Muscle of leg (tissue), 11 donors: ENCODE measurements around the gene NHLRC4. TPM values are rescaled to one million over a fixed set of nuclear protein-coding genes. Genes with fewer than 3 reads are reported as not detected.

Source experiments
- DNase-seq: peaks from one replicate; pipeline ENCODE4 v3.0.0; 2013
- H3K27ac ChIP-seq: one replicate; pipeline ENCODE4 v1.5.1; 2013; ENCODE audit warnings: mild to moderate bottlenecking, low read length, control low read depth
- H3K27me3 ChIP-seq: one replicate; pipeline ENCODE4 v1.6.1; 2013; ENCODE audit warnings: low read length; ENCODE audit not compliant: control insufficient read depth, insufficient read depth
- H3K36me3 ChIP-seq: one replicate; pipeline ENCODE4 v1.6.1; 2013; ENCODE audit warnings: low read length; ENCODE audit not compliant: control insufficient read depth, insufficient read depth
- H3K4me1 ChIP-seq: one replicate; pipeline ENCODE4 v1.6.1; 2013; ENCODE audit warnings: low read length; ENCODE audit not compliant: control insufficient read depth, insufficient read depth
- H3K4me3 ChIP-seq: one replicate; pipeline ENCODE4 v1.5.1; 2013; ENCODE audit warnings: low read length, control low read depth
- H3K9me3 ChIP-seq: replicated peaks from 2 replicates; pipeline ENCODE4 v1.6.1; 2013; ENCODE audit warnings: low read depth, low read length; ENCODE audit not compliant: control insufficient read depth
- WGBS: methylation state at CpG from one replicate; pipeline ENCODE4 v1.1.5; 2013; ENCODE audit warnings: missing lambda C conversion rate; ENCODE audit not compliant: insufficient coverage; 5-methylcytosine and 5-hydroxymethylcytosine counted together
- polyA plus RNA-seq, 8 donors: library from polyadenylated mRNA; unstranded; fragments of 120-200 nt; gene quantifications; one replicate each; pipeline versions ENCODE4 v1.2.1 to v1.2.3, GENCODE V29; 2013; ENCODE audit warnings: inconsistent platforms in 1 of 8, low replicate concordance in 1 of 8; ENCODE audit not compliant: insufficient read length in 8 of 8, insufficient read depth in 1 of 8
- total RNA-seq: library from RNA; stranded (reverse); fragments of 120-200 nt; gene quantifications from one replicate; pipeline ENCODE4 v1.2.4, GENCODE V29; 2013

Gene NHLRC4
- total and polyA plus RNA-seq, 9 donors = 1.3 to 1.8 (median 1.5) TPM

DNA sequence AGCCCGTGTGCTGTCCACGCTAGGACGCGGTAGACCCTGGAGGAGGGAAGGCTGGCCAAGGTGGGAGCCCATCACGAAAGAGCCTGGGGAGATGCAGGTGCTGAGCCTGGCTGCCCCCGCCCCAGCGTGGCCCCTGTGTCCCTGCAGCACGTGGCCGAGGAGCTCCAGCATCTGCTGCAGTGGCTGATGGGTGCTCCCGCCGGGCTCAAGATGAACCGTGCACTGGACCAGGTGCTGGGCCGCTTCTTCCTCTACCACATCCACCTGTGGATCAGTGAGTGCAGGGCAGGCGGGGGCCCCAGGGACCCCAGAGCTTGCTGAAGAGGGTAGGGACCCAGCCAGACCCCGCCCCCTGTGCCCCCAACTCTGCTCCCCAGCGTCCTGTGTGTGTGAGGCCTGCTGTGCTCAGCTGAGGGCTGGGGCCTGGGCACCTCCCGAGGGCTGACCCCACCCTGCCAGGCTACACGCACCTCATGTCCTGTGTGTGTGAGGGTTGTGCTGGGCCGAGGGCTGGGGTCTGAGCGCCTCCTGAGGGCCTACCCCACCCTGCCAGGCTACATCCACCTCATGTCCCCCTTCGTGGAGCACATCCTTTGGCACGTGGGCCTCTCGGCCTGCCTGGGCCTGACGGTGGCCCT is 11.5 kb downstream of the NHLRC4 start:
- 79% methylated on average over 12 of the region's 24 CpGs for WGBS
- no peaks in the 10 kb centered on the region for H3K4me1 ChIP-seq
- no peaks in the 10 kb centered on the region for H3K9me3 ChIP-seq
- H3K36me3 ChIP-seq = peaks cover 35% of the 10 kb centered on the region
- DNase-seq = no peak
- no peak overlapping the region for H3K4me3 ChIP-seq
- H3K27ac ChIP-seq = no peak overlapping the region
- no peaks in the 10 kb centered on the region for H3K27me3 ChIP-seq

DNA sequence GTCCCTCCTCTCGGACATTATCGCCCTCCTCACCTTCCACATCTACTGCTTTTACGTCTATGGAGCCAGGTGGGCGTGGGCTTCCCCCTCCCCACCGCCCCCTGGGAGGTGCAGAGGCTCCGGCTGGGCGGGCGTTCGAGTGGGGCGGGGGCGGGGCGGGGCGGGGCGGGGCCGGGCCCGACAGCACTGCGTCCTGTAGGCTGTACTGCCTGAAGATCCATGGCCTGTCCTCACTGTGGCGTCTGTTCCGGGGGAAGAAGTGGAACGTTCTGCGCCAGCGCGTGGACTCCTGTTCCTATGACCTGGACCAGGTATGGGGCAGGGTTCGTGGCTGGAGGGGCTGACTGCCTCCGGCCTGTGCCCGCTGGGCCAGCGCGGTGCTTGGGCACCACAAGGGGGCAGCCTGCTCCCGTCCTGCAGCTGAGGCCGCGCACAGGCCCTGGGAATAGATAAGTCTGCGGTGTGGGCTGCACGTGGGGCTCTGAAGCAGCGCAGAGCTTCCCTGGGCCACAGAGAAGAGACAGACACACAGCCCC is 12.1 kb downstream of the NHLRC4 start:
- peak; percentile 65 for DNase-seq
- 26% methylated on average over 24 of the region's 34 CpGs for WGBS
- Histone ChIP-seq H3K27me3 (no peaks in the 10 kb centered on the region), H3K4me3 (no peak overlapping the region), H3K27ac (no peak overlapping the region), H3K4me1 (peaks cover 4% of the 10 kb centered on the region), H3K36me3 (peaks cover 31% of the 10 kb centered on the region), H3K9me3 (no peaks in the 10 kb centered on the region)

DNA sequence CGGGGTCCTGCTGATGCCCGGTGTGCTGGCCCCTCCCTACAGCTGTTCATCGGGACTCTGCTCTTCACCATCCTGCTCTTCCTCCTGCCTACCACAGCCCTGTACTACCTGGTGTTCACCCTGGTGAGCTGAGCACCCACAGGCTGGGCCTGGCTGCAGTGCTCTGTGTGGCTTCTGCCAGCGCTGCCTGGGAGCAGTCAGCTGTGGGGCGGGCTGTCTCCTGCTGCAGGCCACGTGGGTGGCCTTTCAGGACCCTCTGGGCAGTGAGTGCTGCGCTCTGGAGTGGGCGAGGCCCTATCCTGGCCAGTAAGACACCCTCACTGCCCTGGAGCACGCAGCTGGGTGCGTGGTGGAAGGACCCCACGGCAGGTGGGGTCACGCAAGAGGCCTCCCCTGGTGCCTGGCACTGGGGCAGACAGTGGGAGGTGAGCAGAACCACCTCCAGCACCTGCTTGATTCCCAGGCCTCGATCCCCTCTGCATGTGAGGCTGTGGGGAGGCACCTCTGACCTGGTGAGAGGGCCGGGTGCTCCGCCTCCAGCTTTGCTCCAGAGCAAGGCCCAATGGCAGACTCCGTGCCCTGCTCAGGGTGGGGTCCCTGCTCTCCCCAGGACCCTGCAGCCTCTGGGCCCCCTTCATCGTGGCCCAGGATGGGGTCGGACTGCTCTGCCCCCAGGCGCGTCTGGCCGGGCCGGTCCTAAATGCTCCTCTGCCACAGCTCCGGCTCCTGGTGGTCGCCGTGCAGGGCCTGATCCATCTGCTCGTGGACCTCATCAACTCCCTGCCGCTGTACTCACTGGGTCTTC is 13.5 kb downstream of the NHLRC4 start:
- Histone ChIP-seq H3K4me3 (no peak overlapping the region), H3K4me1 (peaks cover 10% of the 10 kb centered on the region), H3K27me3 (peaks cover under 1% of the 10 kb centered on the region), H3K27ac (no peak overlapping the region), H3K36me3 (peaks cover 18% of the 10 kb centered on the region), H3K9me3 (no peaks in the 10 kb centered on the region)
- DNase-seq = no peak
- WGBS = 88% methylated on average over 22 of the region's 27 CpGs

DNA sequence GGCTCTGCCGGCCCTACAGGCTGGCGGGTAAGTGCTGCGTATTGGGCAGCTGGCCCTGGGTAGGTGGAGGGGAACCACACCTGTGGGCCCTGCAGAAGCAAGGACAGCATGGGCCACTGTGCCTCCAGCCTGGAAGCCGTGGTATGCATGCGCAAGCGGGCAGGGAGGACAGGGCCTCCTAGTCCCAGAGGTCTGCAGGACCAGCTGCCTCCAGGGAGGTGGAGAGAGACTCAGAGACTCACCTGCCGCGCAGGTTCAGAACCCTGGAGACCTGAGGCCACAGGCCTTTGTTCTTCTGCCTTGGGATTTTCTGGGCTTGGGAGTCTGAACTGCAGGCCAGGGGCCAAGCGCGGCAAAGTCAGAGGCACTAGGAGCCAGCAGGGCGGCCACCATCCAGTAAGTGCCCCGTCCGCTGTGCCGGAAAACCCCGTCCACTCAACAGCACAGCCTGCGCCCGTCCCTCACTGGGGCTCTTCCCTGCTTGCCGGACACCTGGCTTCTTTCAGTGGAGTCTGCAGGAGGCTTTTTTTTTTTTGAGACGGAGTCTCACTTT is 14.2 kb downstream of the NHLRC4 start:
- H3K36me3 ChIP-seq = peaks cover 11% of the 10 kb centered on the region
- no peak overlapping the region for H3K4me3 ChIP-seq
- no peak for DNase-seq
- H3K27ac ChIP-seq = no peak overlapping the region
- peaks cover 4% of the 10 kb centered on the region for H3K27me3 ChIP-seq
- peaks cover 17% of the 10 kb centered on the region for H3K4me1 ChIP-seq
- WGBS = 87% methylated on average over 16 of the region's 19 CpGs
- no peaks in the 10 kb centered on the region for H3K9me3 ChIP-seq

DNA sequence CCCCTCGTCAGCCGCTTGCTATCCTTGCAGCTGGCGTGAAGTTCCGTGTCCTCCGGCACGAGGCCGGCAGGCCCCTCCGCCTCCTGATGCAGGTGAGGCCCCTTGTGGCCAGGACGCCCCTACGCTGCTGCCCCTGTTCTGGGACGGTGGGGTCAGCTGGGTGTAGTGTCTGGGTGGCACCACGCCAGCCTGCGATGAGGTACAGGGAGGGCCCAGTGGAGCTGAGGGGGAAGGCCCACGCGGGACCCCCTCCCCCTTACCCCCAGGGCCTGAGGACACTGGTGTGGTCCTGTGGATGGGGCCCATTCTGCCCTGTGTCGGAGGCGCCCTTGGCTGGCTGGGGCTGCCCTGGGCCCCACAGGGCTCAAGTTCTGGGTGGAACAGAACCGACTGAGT is 15.4 kb downstream of the NHLRC4 start:
- Histone ChIP-seq H3K9me3 (no peaks in the 10 kb centered on the region), H3K27ac (no peak overlapping the region), H3K4me1 (peaks cover 29% of the 10 kb centered on the region), H3K27me3 (peaks cover 4% of the 10 kb centered on the region), H3K36me3 (peaks cover 10% of the 10 kb centered on the region), H3K4me3 (no peak overlapping the region)
- DNase-seq = no peak
- WGBS = 81% methylated on average over 10 of the region's 18 CpGs

DNA sequence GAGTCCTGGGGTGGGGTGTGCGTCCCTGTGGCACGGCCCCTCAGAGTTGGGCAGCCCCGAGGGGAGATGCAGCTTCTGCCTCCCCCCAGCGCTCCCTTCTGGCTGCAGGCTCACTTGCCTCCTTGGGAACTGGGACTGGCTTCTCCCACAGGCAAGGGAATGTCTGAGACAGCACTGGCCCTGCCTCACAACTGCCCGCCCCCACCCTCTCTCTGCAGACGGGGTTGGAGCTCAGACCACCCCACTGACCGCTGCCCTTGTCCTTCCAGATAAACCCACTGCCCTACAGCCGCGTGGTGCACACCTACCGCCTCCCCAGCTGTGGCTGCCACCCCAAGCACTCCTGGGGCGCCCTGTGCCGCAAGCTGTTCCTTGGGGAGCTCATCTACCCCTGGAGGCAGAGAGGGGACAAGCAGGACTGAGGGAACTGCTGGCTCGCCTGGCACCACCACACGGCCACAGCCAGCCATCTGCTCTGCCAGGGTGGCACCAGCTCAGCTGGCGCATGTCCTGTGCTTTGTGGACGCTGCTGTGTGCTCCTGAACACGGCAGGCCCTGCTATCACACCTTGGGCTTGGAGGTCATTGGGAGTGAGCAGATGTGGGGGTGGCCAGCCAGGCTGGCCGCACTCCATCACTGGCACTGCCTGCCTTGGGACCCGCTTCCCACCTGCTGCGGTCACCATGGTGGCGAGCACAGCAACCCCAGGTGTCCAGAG is 16.0 kb downstream of the NHLRC4 start:
- 83% methylated on average over 17 of the region's 21 CpGs for WGBS
- no peak for DNase-seq
- no peak overlapping the region for H3K4me3 ChIP-seq
- peaks cover 35% of the 10 kb centered on the region for H3K4me1 ChIP-seq
- no peak overlapping the region for H3K27ac ChIP-seq
- no peaks in the 10 kb centered on the region for H3K9me3 ChIP-seq
- peaks cover 4% of the 10 kb centered on the region for H3K27me3 ChIP-seq
- peaks cover 10% of the 10 kb centered on the region for H3K36me3 ChIP-seq

DNA sequence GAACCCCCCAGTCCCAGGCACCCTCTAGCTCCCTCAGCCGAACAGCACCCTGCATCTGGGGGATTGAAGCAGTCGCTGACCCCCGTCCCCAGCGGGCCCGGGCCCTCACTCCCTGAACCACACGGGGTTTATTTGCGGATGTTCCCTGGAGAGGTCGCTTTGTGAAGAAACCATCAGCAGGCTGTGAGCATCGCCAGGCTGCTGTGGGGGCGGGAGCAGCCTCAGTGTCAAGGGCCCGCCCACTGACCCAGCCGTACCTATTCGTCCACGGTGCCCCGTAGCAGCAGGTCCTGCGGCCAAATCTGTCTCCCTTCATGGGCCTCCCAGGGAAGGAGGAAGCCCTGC is 16.6 kb downstream of the NHLRC4 start:
- Histone ChIP-seq H3K27ac (no peak overlapping the region), H3K4me1 (peaks cover 41% of the 10 kb centered on the region), H3K27me3 (peaks cover 4% of the 10 kb centered on the region), H3K9me3 (no peaks in the 10 kb centered on the region), H3K4me3 (no peak overlapping the region), H3K36me3 (peaks cover 10% of the 10 kb centered on the region)
- no peak for DNase-seq
- 43% methylated on average over 12 of the region's 16 CpGs for WGBS

DNA sequence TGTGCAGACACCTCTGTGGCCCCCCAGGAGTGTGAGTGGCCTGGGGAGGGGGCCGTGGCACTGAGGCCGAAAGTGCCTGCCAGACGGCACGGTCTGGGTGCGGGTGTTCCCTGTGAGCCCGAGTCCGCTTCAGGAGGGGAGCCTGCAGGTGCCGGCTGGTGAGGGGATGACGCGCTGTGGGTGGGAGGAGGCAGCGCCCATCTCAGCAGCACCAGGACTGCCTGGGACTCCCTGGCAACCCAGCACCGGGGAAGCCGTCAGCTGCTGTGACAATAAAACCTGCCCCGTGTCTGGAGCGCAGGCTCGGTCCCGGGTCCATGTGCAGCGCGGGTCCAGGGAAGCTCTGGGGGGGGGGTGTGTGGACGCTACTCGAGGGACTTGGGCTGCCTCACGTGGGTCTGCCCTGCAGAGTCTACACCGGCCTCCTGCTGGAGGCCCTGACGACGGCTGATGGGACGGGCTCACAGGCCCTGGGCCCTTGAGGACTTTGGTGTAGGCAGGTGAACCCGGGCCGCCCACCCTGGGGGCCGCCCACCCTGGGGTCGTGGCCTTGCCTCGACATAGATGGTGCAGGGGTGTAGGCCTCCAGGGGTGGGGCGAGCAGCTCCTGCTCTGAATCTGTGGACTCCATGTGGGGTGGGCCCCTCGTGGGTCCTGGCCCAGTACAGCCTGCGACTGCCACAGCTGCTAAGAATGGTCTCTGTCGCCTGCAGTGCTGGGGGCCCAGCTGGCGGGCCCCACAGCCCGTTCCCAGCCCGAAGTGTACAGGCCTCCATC is 17.2 kb downstream of the NHLRC4 start:
- Histone ChIP-seq H3K4me3 (no peak overlapping the region), H3K9me3 (no peaks in the 10 kb centered on the region), H3K27me3 (peaks cover 4% of the 10 kb centered on the region), H3K4me1 (peaks cover 44% of the 10 kb centered on the region), H3K27ac (no peak overlapping the region), H3K36me3 (peaks cover 10% of the 10 kb centered on the region)
- DNase-seq = no peak
- 38% methylated on average over 30 of the region's 38 CpGs for WGBS

DNA sequence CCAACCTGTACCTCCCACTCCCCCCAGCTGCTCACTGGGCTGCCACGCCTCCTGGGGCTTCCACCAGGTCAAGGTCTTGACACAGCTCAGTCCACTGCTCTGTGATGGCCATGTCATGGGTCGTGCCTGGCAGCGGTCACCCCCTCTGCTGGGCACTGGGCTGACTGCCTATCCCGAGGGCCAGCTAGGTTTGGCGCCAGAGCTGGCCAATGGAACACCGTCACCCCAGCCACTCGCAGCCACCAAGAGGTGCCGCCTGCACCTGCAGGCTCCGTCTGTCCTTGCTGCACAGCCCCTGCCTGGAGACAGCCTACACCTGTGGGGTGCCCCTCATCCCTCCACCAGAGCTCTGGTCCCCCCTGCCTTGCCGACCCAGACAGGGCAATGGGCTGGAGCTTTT is 18.5 kb downstream of the NHLRC4 start:
- H3K27me3 ChIP-seq = peaks cover 4% of the 10 kb centered on the region
- peaks cover 44% of the 10 kb centered on the region for H3K4me1 ChIP-seq
- WGBS = 26% methylated on average over 9 of the region's 10 CpGs
- H3K27ac ChIP-seq = no peak overlapping the region
- no peak for DNase-seq
- H3K9me3 ChIP-seq = no peaks in the 10 kb centered on the region
- H3K4me3 ChIP-seq = no peak overlapping the region
- peaks cover 8% of the 10 kb centered on the region for H3K36me3 ChIP-seq
